PC-9 (cell line): Measurements from ENCODE around the gene ADIRF. TPM values are rescaled to one million over a fixed set of nuclear protein-coding genes. Genes with fewer than 3 reads are reported as not detected.
"Not testable (repeated sequence)": the region's sequence is repeated elsewhere in the genome, so short reads cannot be mapped to it uniquely, and the experiment has no call there.

Source experiments
- BruUV-seq: library from RNA; stranded (reverse); fragments of 400-500 nt; replicated peaks from 2 replicates; lab custom pipeline; 2021; lab: Mats Ljungman, UMichigan
- CTCF ChIA-PET: fragments of 300-600 bp; sonication (Branson Sonifier 250); formaldehyde crosslinking; loops from one replicate; lab custom pipeline; 2022; ENCODE audit warnings: antibody characterized with exemption; lab: Charles Lee
- POLR2A ChIA-PET: fragments of 300-600 bp; sonication (Branson Sonifier 250); formaldehyde crosslinking; loops from one replicate; lab custom pipeline; 2022; ENCODE audit warnings: antibody characterized with exemption; ENCODE audit not compliant: unreplicated experiment; lab: Charles Lee
- DNase-seq, 2 experiments: peaks; one replicate each; pipeline versions ENCODE4 v3.0.0 to v3.0.0-alpha.2; 2015 to 2022; ENCODE audit warnings: mixed read lengths in 1 of 2
- H2AFZ ChIP-seq: fragments of 200-600 bp; sonication (generic); 2 replicates; pipeline ENCODE4 v1.8.1; 2017; ENCODE audit warnings: antibody characterized with exemption
- H3F3A ChIP-seq: fragments of 200-600 bp; sonication (generic); 2 replicates; pipeline ENCODE4 v1.8.1; 2017; ENCODE audit warnings: antibody characterized with exemption, mild to moderate bottlenecking, low read depth; ENCODE audit not compliant: insufficient read depth
- H3K27ac ChIP-seq: fragments of 200-600 bp; sonication (generic); 2 replicates; pipeline ENCODE4 v1.6.1; 2016; ENCODE audit warnings: mixed run types
- H3K27me3 ChIP-seq: fragments of 200-600 bp; sonication (generic); 2 replicates; pipeline ENCODE4 v1.6.1; 2016; ENCODE audit warnings: low read depth, mixed run types; ENCODE audit not compliant: insufficient read depth
- H3K36me3 ChIP-seq: fragments of 200-600 bp; sonication (generic); 2 replicates; pipeline ENCODE4 v1.6.1; 2016; ENCODE audit warnings: low read depth, mixed run types
- H3K4me1 ChIP-seq: fragments of 200-600 bp; sonication (generic); replicated peaks from 2 replicates; pipeline ENCODE4 v1.6.1; 2016; ENCODE audit warnings: mixed run types; ENCODE audit not compliant: insufficient read depth
- H3K4me2 ChIP-seq: fragments of 200-600 bp; sonication (generic); 2 replicates; pipeline ENCODE4 v1.6.1; 2017; ENCODE audit warnings: mixed run types
- H3K4me3 ChIP-seq: fragments of 200-600 bp; sonication (generic); 2 replicates; pipeline ENCODE4 v1.6.1; 2016; ENCODE audit warnings: mixed run types
- H3K79me2 ChIP-seq: fragments of 200-600 bp; sonication (generic); 2 replicates; pipeline ENCODE4 v1.6.1; 2017; ENCODE audit warnings: low read depth, mixed run types
- H3K9me2 ChIP-seq: fragments of 200-600 bp; sonication (generic); 2 replicates; pipeline ENCODE4 v1.8.1; 2017; ENCODE audit warnings: mild to moderate bottlenecking; ENCODE audit not compliant: insufficient read depth
- H3K9me3 ChIP-seq: fragments of 200-600 bp; sonication (generic); 2 replicates; pipeline ENCODE4 v1.8.1; 2016; ENCODE audit warnings: low read depth; ENCODE audit not compliant: insufficient read depth
- H4K20me1 ChIP-seq: fragments of 200-600 bp; sonication (generic); 2 replicates; pipeline ENCODE4 v1.8.1; 2017; ENCODE audit not compliant: insufficient read depth
- CTCF ChIP-seq: fragments of 200-600 bp; sonication (generic); conservative IDR thresholded peaks from 2 replicates; pipeline ENCODE4 v1.6.1; 2017; ENCODE audit warnings: mixed run types, antibody characterized with exemption, mild to moderate bottlenecking, moderate library complexity
- EZH2 ChIP-seq: fragments of 200-600 bp; sonication (generic); IDR thresholded peaks from 2 replicates; pipeline ENCODE4 v1.8.0; 2017; ENCODE audit warnings: antibody characterized with exemption, low read depth
- intact Hi-C: fragments of 100-400 bp; cut with micrococcal nuclease; formaldehyde crosslinking; loops from one replicate; pipeline ENCODE4 v1.10.0; 2022; ENCODE audit not compliant: unreplicated experiment
- total RNA-seq: library from RNA; stranded (reverse); gene quantifications from 2 replicates; pipeline ENCODE4 v1.2.3, GENCODE V29; 2021

The ADIRF gene
- total RNA-seq, 1 experiment from 2014 or later, result 51.0 TPM

GRCh38 chr10:87000491-87000890 lies 32.2 kb downstream of the ADIRF start:
- ChIA-PET POLR2A (interaction anchor here (0.7 kb wide), 1 partner anchor 237 kb away, joined by 5 read pairs; no protein-coding TSS in a partner anchor), CTCF (no interaction called here)
- Histone ChIP-seq H3K79me2 (no peaks in the 10 kb centered on the region), H3K4me1 (peaks cover 6% of the 10 kb centered on the region), H3K4me2 (no peak overlapping the region), H3K9me2 (no peaks in the 10 kb centered on the region), H3K27ac (no peak overlapping the region), H3K4me3 (no peak overlapping the region), H3K27me3 (no peaks in the 10 kb centered on the region), H3K36me3 (no peaks in the 10 kb centered on the region), H3K9me3 (no peaks in the 10 kb centered on the region), H4K20me1 (no peaks in the 10 kb centered on the region), H3F3A (no peaks in the 10 kb centered on the region), H2AFZ (no peak overlapping the region)
- intact Hi-C loops, result no loop called here
- TF ChIP-seq EZH2 (no peak), CTCF (no peak)
- no peak for DNase-seq
- BruUV-seq, result no TSS peak

- BruUV-seq, H3K4me2 ChIP-seq, H3F3A ChIP-seq, H4K20me1 ChIP-seq, H3K27me3 ChIP-seq, H2AFZ ChIP-seq, DNase-seq, POLR2A ChIA-PET, CTCF ChIA-PET, H3K9me3 ChIP-seq, intact Hi-C loops, H3K36me3 ChIP-seq, H3K79me2 ChIP-seq, H3K4me1 ChIP-seq, H3K9me2 ChIP-seq, H3K4me3 ChIP-seq, H3K27ac ChIP-seq: not testable (repeated sequence)
Measured at GRCh38 chr10:87007124-87007523, 38.8 kb downstream of the ADIRF start.

GRCh38 chr10:87007674-87008073 lies 39.4 kb downstream of the ADIRF start:
- H3K36me3 ChIP-seq, H3F3A ChIP-seq, H4K20me1 ChIP-seq, intact Hi-C loops, CTCF ChIA-PET, H3K9me2 ChIP-seq, H3K27me3 ChIP-seq, H3K4me1 ChIP-seq, DNase-seq, H3K4me3 ChIP-seq, H3K27ac ChIP-seq, POLR2A ChIA-PET, H3K9me3 ChIP-seq, H2AFZ ChIP-seq, BruUV-seq, H3K79me2 ChIP-seq, H3K4me2 ChIP-seq: not testable (repeated sequence)

- H3K27ac ChIP-seq, result not testable (repeated sequence)
Measured at GRCh38 chr10:87008303-87008702, 40.0 kb downstream of the ADIRF start.

GRCh38 chr10:87009134-87009696 lies 40.9 kb downstream of the ADIRF start:
- H3K4me1 ChIP-seq, H3K4me2 ChIP-seq, H3K9me2 ChIP-seq, H3K4me3 ChIP-seq, CTCF ChIA-PET, BruUV-seq, H3K79me2 ChIP-seq, H3K27me3 ChIP-seq, H3K27ac ChIP-seq, H4K20me1 ChIP-seq, H3K9me3 ChIP-seq, H3F3A ChIP-seq, H3K36me3 ChIP-seq, DNase-seq, intact Hi-C loops, H2AFZ ChIP-seq, POLR2A ChIA-PET: not testable (repeated sequence)

More at GRCh38 chr10:87008303-87008702, 40.0 kb downstream of the ADIRF start:
- intact Hi-C loops, H3K9me3 ChIP-seq, H3K27me3 ChIP-seq, H4K20me1 ChIP-seq, H3K4me2 ChIP-seq, H3K4me3 ChIP-seq, H3K36me3 ChIP-seq, POLR2A ChIA-PET, H3F3A ChIP-seq, BruUV-seq, H2AFZ ChIP-seq, H3K4me1 ChIP-seq, H3K9me2 ChIP-seq, CTCF ChIA-PET, H3K79me2 ChIP-seq: not testable (repeated sequence)
- peak in 1 of 2 experiments; percentile 41 for DNase-seq

- H3K9me3 ChIP-seq, CTCF ChIA-PET, H2AFZ ChIP-seq, H3K9me2 ChIP-seq, intact Hi-C loops, H3K4me3 ChIP-seq, DNase-seq, H3K36me3 ChIP-seq, H3K4me2 ChIP-seq, H3K27ac ChIP-seq, H3K27me3 ChIP-seq, POLR2A ChIA-PET, BruUV-seq, H4K20me1 ChIP-seq, H3K79me2 ChIP-seq, H3F3A ChIP-seq: not testable (repeated sequence)
- peaks cover 13% of the 10 kb centered on the region for H3K4me1 ChIP-seq
Measured at GRCh38 chr10:87013528-87013927, 45.2 kb downstream of the ADIRF start.
